Subcutaneous abdominal adipose tissue (tissue), 5 donors: Measurements from ENCODE around the gene DNAJC5.
"Not testable (repeated sequence)": the region's sequence is repeated elsewhere in the genome, so short reads cannot be mapped to it uniquely, and the experiment has no call there.

ENCODE experiments used
- H3K27ac ChIP-seq: one replicate; pipeline ENCODE4 v1.7.0; 2013; ENCODE audit warnings: low read depth, mild to moderate bottlenecking, inconsistent platforms, low read length, moderate library complexity
- H3K27me3 ChIP-seq, 5 donors: one replicate each; pipeline ENCODE4 v1.7.0; 2013; ENCODE audit warnings: low read length in 5 of 5, inconsistent platforms in 1 of 5; ENCODE audit not compliant: control insufficient read depth in 5 of 5, insufficient read depth in 4 of 5
- H3K36me3 ChIP-seq, 5 donors: one replicate each; pipeline ENCODE4 v1.7.0; 2013; ENCODE audit warnings: low read length in 5 of 5; ENCODE audit not compliant: control insufficient read depth in 5 of 5, insufficient read depth in 5 of 5
- H3K4me1 ChIP-seq, 5 donors: one replicate each; pipeline ENCODE4 v1.7.0; 2013; ENCODE audit warnings: low read length in 5 of 5, mild to moderate bottlenecking in 3 of 5, moderate library complexity in 1 of 5; ENCODE audit not compliant: control insufficient read depth in 5 of 5, insufficient read depth in 5 of 5
- H3K4me3 ChIP-seq, 5 donors: one replicate each; pipeline ENCODE4 v1.7.0; 2013; ENCODE audit warnings: low read length in 5 of 5, low read depth in 1 of 5
- H3K9ac ChIP-seq, 5 donors: one replicate each; pipeline ENCODE4 v1.7.0; 2013; ENCODE audit warnings: low read length in 5 of 5, mild to moderate bottlenecking in 4 of 5, moderate library complexity in 3 of 5
- H3K9me3 ChIP-seq, 5 donors: one replicate each; pipeline ENCODE4 v1.7.0; 2013; ENCODE audit warnings: low read length in 5 of 5; ENCODE audit not compliant: control insufficient read depth in 5 of 5
- donor health status: healthy.
- donor health status: healthy.
- donor health status: healthy.
- donor health status: healthy.
- donor health status: healthy.

DNAJC5 gene

DNA sequence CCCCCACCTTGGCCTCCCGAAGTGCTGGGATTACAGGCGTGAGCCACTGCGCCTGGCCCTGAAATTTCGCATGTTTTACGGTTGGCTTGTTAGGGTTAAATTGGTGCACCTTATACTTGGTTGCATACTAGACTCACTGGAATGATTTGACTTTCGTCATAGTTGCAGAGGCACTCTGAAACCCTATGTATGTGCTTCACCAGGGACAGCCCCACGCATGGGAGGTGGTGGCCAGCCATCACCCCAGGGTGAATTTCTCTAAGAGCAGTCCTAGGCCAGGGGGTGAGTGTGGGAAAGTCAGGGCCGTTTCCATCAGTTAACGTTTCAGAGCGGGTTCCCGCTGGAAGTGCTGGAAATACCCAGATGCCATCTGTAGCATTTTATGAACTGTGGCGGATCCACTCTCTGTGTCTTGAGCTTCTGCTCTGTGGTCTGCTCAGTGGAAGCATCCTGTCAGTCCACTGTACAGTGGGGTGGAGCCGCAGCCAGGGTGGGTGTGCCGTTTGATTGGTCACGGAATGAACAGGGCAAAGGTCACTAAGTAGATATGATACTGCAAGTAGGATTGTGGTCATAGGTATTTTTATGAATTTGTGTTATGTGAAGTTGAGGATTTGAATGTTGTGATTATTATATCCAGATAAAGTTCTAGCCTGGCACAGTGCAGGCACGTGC, 13.2 kb downstream of the DNAJC5 start:
- Histone ChIP-seq H3K9me3 (no peaks in the 10 kb centered on the region), H3K9ac (no peak overlapping the region), H3K27me3 (no peaks in the 10 kb centered on the region), H3K4me1 (peaks cover 0 to 20% (median 10%) of the 10 kb centered on the region in 5 donors), H3K4me3 (no peak overlapping the region), H3K27ac (no peak overlapping the region), H3K36me3 (peaks cover 0 to 4% (median 0%) of the 10 kb centered on the region in 5 donors)

DNA sequence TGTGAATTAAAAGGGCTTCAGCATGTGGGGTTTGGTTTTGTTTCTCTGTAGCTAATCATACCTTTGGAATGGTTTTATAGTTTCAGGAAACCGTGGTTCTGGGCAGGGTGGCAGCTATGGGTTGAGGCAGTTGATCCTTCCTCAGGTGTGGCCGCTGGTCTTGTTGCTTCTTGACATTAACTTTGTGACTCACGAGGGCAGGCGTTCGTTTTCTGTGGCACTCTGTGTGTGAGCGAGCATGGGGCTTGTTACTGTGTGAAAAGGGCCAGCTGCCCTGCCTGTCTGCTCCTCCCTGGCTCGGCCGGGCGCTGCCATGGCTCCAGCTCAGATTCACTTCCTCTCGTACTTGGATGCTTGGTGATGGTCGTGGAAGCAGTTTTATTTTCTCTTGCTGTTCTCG, 16.2 kb downstream of the DNAJC5 start:
- no peak overlapping the region for H3K27ac ChIP-seq
- no peaks in the 10 kb centered on the region for H3K9me3 ChIP-seq
- no peak overlapping the region for H3K4me3 ChIP-seq
- peaks cover 0 to 4% (median 2%) of the 10 kb centered on the region in 5 donors for H3K36me3 ChIP-seq
- peaks cover 0 to 20% (median 10%) of the 10 kb centered on the region in 5 donors for H3K4me1 ChIP-seq
- H3K27me3 ChIP-seq: no peaks in the 10 kb centered on the region
- no peak overlapping the region for H3K9ac ChIP-seq

DNA sequence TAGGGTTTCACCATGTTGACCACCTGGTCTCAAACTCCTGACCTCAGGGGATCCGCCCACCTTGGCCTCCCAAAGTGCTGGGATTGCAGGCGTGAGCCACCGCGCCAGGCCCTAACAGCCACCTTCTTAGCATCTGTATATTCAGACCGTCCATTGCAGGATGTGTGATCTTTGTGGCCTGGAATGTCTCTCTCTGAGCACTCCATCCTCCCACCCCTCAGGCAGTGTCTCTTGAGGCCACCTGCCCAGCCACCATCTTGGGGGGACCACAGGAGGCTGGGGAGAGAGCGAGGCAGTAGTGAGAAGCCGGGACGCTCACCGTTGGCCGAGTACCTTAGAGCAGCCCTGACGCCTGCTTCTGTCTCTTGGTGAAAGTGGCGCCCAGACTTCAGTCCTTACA, 18.8 kb downstream of the DNAJC5 start:
- no peaks in the 10 kb centered on the region for H3K27me3 ChIP-seq
- peaks cover 0 to 9% (median 6%) of the 10 kb centered on the region in 5 donors for H3K36me3 ChIP-seq
- H3K9ac ChIP-seq: no peak overlapping the region
- peaks cover 0 to 4% (median 0%) of the 10 kb centered on the region in 5 donors for H3K9me3 ChIP-seq
- H3K4me3 ChIP-seq: no peak overlapping the region
- no peak overlapping the region for H3K27ac ChIP-seq
- H3K4me1 ChIP-seq: peaks cover 0 to 15% (median 5%) of the 10 kb centered on the region in 5 donors

DNA sequence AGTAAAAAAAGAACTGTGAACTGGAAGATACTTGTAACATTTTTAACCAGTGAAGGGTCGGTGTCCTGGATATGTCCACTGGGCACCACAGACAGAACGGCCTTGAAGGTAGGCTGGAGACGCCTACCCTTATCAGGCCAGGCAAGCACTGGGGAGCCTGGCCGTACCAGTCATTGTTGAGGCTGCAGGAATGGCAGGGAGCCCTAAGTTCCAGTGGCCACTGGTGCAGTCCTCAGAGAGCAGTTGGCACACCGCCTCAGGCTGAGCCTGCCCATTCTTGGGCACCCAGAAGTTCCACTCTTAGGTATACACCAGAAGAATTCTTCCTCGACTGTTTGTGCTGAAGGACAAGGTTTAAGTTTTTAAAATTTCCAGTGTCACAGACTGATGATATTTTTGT, 20.5 kb downstream of the DNAJC5 start:
- no peak overlapping the region for H3K9ac ChIP-seq
- H3K4me1 ChIP-seq: peaks cover 0 to 15% (median 2%) of the 10 kb centered on the region in 5 donors
- no peaks in the 10 kb centered on the region for H3K27me3 ChIP-seq
- peaks cover 0 to 4% (median 0%) of the 10 kb centered on the region in 5 donors for H3K9me3 ChIP-seq
- peaks cover 0 to 17% (median 9%) of the 10 kb centered on the region in 5 donors for H3K36me3 ChIP-seq
- H3K27ac ChIP-seq: no peak overlapping the region
- no peak overlapping the region for H3K4me3 ChIP-seq

DNA sequence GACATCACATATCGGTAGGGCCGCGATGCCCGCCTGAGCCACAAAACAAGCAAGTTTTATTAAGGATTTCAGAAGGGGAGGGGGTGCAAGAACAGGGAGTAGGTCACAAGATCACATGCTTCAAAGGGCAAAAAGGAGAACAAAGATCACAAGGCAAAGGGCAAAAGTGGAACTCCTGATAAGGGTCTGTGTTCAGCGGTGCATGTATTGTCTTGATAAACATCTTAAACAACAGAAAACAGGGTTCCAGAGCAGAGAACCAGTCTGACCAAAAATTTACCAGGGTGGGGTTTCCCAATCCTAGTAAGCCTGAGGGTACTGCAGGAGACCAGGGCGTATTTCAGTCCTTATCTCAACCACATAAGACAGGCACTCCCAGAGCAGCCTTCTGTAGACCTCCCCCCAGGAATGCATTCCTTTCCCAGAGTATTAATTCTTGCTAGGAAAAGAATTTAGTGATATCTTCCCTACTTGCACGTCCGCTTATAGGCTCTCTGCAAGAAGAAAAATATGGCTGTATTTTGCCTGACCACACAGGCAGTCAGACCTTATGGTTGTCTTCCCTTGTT, 21.5 kb downstream of the DNAJC5 start:
- H3K36me3 ChIP-seq: peaks cover 0 to 17% (median 9%) of the 10 kb centered on the region in 5 donors
- not testable (repeated sequence) for H3K4me1 ChIP-seq, H3K4me3 ChIP-seq, H3K9ac ChIP-seq, H3K9me3 ChIP-seq, H3K27me3 ChIP-seq, H3K27ac ChIP-seq

DNA sequence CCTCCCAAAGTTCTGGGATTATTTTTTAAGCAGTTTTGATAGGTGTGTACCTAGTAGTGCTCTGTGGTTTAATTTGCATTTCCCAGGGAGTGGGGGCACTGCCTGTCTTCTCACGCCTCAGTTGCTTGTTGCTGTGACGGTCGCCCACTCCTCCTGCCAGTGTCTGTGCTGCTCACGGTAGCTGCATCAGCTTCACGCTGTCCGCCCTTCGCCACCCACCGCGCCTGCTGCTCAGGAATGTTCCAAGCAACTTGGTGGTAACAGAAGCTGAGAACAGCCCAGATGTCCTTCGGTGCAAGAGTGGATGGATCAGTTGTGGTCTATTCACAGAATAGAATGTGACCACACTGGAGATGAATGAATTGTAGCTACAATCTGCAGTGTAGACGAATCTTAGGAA, 22.9 kb downstream of the DNAJC5 start:
- no peaks in the 10 kb centered on the region for H3K27me3 ChIP-seq
- H3K9me3 ChIP-seq: peaks cover 0 to 4% (median 0%) of the 10 kb centered on the region in 5 donors
- H3K27ac ChIP-seq: no peak overlapping the region
- H3K4me3 ChIP-seq: no peak overlapping the region
- H3K9ac ChIP-seq: no peak overlapping the region
- peaks cover 0 to 17% (median 9%) of the 10 kb centered on the region in 5 donors for H3K36me3 ChIP-seq
- peaks cover 0 to 7% (median 0%) of the 10 kb centered on the region in 5 donors for H3K4me1 ChIP-seq

DNA sequence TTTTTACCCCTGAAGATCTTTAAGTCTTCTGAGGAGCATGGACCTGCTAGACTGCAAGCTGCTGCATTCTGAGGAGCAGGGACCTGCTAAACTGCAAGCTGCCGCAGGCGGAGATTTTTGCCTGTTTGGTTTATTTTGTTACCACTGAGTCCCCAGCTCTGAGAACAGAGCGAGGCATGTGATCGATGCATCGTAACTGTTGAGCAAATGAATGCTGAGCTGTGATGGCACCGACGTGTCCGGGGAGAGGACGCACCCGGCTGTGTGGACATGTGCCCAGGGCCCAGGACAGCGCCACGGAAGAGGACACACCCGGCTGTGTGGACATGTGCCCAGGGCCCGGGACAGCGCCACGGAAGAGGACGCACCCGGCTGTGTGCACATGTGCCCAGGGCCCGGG, 24.2 kb downstream of the DNAJC5 start:
- peaks cover 0 to 17% (median 9%) of the 10 kb centered on the region in 5 donors for H3K36me3 ChIP-seq

DNA sequence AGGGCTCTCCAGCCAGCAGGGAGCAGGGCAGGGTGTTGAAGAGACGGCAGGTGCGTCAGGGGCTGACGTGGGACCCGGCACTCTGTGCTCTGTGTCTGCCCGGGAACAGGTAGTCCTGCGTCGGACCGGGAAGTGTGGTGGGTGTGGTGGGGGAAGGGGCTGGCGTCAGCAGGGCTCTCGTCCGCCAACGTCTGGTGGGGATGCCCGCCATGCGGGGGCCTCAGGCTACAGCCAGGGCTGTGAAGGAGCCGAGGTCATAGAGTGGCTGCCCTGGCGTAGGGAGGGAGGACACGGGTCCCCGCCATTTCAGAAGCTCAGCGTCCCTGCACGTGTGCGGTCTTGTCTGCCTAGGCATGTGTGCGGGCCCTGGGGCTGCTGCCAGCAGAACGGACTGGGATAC, 25.3 kb downstream of the DNAJC5 start:
- Histone ChIP-seq H3K9me3 (peaks cover 0 to 4% (median 0%) of the 10 kb centered on the region in 5 donors), H3K36me3 (peaks cover 0 to 23% (median 9%) of the 10 kb centered on the region in 5 donors), H3K4me3 (no peak overlapping the region)

More for the DNA sequence above, 24.2 kb downstream of the DNAJC5 start:
- H3K9me3 ChIP-seq: peaks cover 0 to 4% (median 0%) of the 10 kb centered on the region in 5 donors
- peaks cover 0 to 4% (median 0%) of the 10 kb centered on the region in 5 donors for H3K4me1 ChIP-seq
- no peaks in the 10 kb centered on the region for H3K27me3 ChIP-seq
- H3K4me3 ChIP-seq: no peak overlapping the region
- H3K9ac ChIP-seq: no peak overlapping the region
- H3K27ac ChIP-seq: no peak overlapping the region

DNA sequence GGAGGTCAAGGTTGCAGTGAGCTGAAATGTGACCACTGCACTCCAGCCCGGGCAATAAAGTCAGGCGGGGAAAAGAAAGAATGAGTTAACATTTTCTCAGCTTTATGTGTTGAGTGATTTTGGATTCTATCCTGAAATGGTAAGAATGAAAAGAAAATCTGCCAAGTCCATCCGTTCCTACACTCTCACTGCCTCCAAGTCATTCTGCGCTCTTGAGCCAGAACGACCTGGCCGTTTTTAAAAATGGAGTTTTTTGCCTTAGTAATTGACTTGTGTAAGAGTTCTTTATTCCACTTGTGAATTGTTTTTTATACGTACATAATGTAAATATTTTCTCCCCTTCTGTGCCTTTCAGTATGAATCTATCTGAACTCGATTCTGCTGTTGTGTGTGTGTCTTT, 28.7 kb downstream of the DNAJC5 start:
- Histone ChIP-seq H3K27ac (no peak overlapping the region), H3K9me3 (no peaks in the 10 kb centered on the region), H3K9ac (no peak overlapping the region), H3K4me1 (peaks cover 0 to 3% (median 0%) of the 10 kb centered on the region in 5 donors), H3K27me3 (no peaks in the 10 kb centered on the region), H3K4me3 (no peak overlapping the region), H3K36me3 (peaks cover 2 to 38% (median 18%) of the 10 kb centered on the region in 5 donors)

More for the DNA sequence above, 25.3 kb downstream of the DNAJC5 start:
- Histone ChIP-seq H3K27me3 (no peaks in the 10 kb centered on the region), H3K27ac (no peak overlapping the region), H3K4me1 (peaks cover 0 to 4% (median 0%) of the 10 kb centered on the region in 5 donors), H3K9ac (no peak overlapping the region)

DNA sequence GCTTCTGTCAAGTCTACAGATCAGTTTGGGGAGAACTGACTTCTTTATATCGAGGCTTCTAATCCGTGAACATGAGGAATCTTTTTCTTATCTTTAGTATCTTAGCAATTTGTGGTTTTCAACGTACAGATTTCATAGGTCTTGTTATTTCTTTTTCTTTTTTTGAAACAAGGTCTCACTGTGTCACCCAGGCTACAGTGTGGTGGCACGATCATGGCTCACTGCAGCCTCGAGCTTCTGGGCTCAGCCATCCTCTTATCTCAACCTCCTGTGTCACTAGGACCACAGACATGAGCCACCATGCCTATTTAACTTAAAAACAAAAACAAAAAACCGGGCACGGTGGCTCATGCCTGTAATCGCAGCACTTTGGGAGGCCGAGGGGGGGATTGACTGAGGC, 29.3 kb downstream of the DNAJC5 start:
- Histone ChIP-seq H3K27me3 (no peaks in the 10 kb centered on the region), H3K36me3 (peaks cover 2 to 39% (median 23%) of the 10 kb centered on the region in 5 donors), H3K27ac (no peak overlapping the region), H3K9me3 (no peaks in the 10 kb centered on the region), H3K4me1 (peaks cover 0 to 3% (median 0%) of the 10 kb centered on the region in 5 donors), H3K4me3 (no peak overlapping the region), H3K9ac (no peak overlapping the region)
